SK-N-SH (cell line): ENCODE data around the gene B3GALNT2.

Experiments used
- CHD2 ChIP-seq: fragments of 150-350 bp; IDR thresholded peaks from 2 replicates; pipeline ENCODE4 v1.6.1; 2018; ENCODE audit warnings: low read length; ENCODE audit not compliant: partially characterized antibody
- JUND ChIP-seq: IDR thresholded peaks from 2 replicates; pipeline ENCODE4 v1.4.0; 2012
- POLR2AphosphoS5 ChIP-seq: IDR thresholded peaks from 2 replicates; pipeline ENCODE4 v1.6.1; 2012; ENCODE audit warnings: low read depth, low read length
- TF ChIP-seq, protein P1 (sequence below): fragments of 200-600 bp; sonication (generic); IDR thresholded peaks from 2 replicates; pipeline ENCODE4 v1.6.1; 2017; ENCODE audit warnings: antibody characterized with exemption, mild to moderate bottlenecking, moderate library complexity
- TF ChIP-seq, protein P2 (sequence below): IDR thresholded peaks from 2 replicates; pipeline ENCODE4 v1.4.0; 2012; ENCODE audit warnings: low read depth
- TF ChIP-seq, protein P3 (sequence below): IDR thresholded peaks from 2 replicates; pipeline ENCODE4 v1.6.1; 2012; ENCODE audit warnings: mild to moderate bottlenecking, low read depth, low read length, moderate library complexity

DNA sequence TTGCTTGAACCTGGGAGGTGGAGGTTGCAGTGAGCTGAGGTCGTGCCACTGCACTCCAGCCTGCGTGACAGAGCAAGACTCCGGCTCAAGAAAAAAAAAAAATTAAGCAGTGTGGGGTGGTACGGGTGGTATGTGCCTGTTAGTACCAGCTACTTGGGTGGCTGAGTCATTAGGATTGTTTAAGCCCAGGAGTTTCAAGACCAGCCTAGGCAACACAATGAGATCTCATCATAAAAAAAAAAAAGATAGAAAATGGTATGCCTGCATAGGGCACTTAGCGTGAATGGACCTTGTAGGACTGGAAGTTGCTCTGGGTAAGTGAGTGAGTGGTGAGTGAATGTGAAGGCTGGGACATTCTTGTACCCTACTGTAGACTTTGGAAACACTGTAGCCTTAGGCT is 100.1 kb downstream of the B3GALNT2 start:
- no peak for TF ChIP-seq JUND
- no peak for TF ChIP-seq CHD2
- TF ChIP-seq, protein P1, sequence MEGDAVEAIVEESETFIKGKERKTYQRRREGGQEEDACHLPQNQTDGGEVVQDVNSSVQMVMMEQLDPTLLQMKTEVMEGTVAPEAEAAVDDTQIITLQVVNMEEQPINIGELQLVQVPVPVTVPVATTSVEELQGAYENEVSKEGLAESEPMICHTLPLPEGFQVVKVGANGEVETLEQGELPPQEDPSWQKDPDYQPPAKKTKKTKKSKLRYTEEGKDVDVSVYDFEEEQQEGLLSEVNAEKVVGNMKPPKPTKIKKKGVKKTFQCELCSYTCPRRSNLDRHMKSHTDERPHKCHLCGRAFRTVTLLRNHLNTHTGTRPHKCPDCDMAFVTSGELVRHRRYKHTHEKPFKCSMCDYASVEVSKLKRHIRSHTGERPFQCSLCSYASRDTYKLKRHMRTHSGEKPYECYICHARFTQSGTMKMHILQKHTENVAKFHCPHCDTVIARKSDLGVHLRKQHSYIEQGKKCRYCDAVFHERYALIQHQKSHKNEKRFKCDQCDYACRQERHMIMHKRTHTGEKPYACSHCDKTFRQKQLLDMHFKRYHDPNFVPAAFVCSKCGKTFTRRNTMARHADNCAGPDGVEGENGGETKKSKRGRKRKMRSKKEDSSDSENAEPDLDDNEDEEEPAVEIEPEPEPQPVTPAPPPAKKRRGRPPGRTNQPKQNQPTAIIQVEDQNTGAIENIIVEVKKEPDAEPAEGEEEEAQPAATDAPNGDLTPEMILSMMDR: no peak
- TF ChIP-seq, protein P2, sequence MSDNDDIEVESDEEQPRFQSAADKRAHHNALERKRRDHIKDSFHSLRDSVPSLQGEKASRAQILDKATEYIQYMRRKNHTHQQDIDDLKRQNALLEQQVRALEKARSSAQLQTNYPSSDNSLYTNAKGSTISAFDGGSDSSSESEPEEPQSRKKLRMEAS: no peak
- TF ChIP-seq, protein P3, sequence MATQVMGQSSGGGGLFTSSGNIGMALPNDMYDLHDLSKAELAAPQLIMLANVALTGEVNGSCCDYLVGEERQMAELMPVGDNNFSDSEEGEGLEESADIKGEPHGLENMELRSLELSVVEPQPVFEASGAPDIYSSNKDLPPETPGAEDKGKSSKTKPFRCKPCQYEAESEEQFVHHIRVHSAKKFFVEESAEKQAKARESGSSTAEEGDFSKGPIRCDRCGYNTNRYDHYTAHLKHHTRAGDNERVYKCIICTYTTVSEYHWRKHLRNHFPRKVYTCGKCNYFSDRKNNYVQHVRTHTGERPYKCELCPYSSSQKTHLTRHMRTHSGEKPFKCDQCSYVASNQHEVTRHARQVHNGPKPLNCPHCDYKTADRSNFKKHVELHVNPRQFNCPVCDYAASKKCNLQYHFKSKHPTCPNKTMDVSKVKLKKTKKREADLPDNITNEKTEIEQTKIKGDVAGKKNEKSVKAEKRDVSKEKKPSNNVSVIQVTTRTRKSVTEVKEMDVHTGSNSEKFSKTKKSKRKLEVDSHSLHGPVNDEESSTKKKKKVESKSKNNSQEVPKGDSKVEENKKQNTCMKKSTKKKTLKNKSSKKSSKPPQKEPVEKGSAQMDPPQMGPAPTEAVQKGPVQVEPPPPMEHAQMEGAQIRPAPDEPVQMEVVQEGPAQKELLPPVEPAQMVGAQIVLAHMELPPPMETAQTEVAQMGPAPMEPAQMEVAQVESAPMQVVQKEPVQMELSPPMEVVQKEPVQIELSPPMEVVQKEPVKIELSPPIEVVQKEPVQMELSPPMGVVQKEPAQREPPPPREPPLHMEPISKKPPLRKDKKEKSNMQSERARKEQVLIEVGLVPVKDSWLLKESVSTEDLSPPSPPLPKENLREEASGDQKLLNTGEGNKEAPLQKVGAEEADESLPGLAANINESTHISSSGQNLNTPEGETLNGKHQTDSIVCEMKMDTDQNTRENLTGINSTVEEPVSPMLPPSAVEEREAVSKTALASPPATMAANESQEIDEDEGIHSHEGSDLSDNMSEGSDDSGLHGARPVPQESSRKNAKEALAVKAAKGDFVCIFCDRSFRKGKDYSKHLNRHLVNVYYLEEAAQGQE: no peak
- no peak for TF ChIP-seq POLR2AphosphoS5
